Lower leg skin (tissue), 4 donors: ENCODE measurements around the gene TCERG1L. TPM values are rescaled to one million over a fixed set of nuclear protein-coding genes. Genes with fewer than 3 reads are reported as not detected.

Source experiments
- DNase-seq, 2 donors: peaks; one replicate each; pipeline ENCODE4 v3.0.0-alpha.2; 2019; ENCODE audit warnings: low spot score in 2 of 2
- H3K4me3 ChIP-seq: fragments of 200-600 bp; sonication (generic); 2 replicates; pipeline ENCODE4 v1.5.1; 2017; ENCODE audit warnings: mild to moderate bottlenecking, low read depth; ENCODE audit not compliant: poor library complexity, severe bottlenecking
- POLR2A ChIP-seq, 2 donors: fragments of 450-650 bp; IDR thresholded peaks; one replicate each; pipeline ENCODE4 v1.6.1; 2016 to 2017; ENCODE audit warnings: antibody characterized with exemption in 2 of 2, mild to moderate bottlenecking in 1 of 2, moderate library complexity in 1 of 2
- WGBS, 2 donors: methylation state at CpG; one replicate each; pipeline ENCODE4 v1.1.5; 2018; 5-methylcytosine and 5-hydroxymethylcytosine counted together
- intact Hi-C: fragments of 100-400 bp; cut with DNase I; formaldehyde crosslinking; loops from one replicate; pipeline ENCODE4 v1.15.0; 2023; ENCODE audit warnings: low total_unique reads
- total RNA-seq, 4 donors: library from RNA; depleted of rRNA; stranded (reverse); fragments of >200 nt; gene quantifications; one replicate each; pipeline ENCODE4 v1.1.0, GENCODE V29; 2016
- TF ChIP-seq, protein P1 (sequence below), 3 donors: fragments of 450-650 bp; IDR thresholded peaks; one replicate each; pipeline ENCODE4 v1.5.1; 2016; ENCODE audit warnings: antibody characterized with exemption in 3 of 3, mild to moderate bottlenecking in 3 of 3, moderate library complexity in 2 of 3

TCERG1L gene
- total RNA-seq, 4 donors from 2014 or later = 0.57 to 1.1 (median 0.90) TPM

DNA sequence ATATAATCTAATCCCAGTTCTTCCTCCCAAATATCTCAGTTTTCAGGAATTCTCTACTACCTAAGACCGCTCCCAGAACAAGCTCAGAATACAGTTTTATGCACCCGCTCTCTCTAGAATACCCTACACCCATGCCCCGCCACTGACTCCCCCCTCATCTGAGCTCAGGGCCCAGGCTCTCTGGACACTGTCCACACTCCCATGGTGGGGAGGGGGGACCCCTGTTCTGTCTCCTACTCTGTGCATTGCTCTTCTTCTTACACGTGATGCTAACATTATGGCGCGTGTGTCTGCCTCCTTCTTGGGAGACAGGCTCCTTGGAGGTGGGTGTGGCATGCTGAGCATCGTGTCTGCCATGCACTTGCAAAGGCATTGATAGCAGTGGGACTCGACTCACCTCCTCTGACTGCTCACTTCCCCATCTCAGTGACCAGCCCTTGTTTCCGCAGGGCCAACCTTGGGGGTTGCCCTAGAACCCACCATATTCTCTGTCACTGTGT lies 127.9 kb downstream of the TCERG1L start:
- no peak for TF ChIP-seq POLR2A (IDR thresholded peaks at IDR 0.05)
- TF ChIP-seq, protein P1, sequence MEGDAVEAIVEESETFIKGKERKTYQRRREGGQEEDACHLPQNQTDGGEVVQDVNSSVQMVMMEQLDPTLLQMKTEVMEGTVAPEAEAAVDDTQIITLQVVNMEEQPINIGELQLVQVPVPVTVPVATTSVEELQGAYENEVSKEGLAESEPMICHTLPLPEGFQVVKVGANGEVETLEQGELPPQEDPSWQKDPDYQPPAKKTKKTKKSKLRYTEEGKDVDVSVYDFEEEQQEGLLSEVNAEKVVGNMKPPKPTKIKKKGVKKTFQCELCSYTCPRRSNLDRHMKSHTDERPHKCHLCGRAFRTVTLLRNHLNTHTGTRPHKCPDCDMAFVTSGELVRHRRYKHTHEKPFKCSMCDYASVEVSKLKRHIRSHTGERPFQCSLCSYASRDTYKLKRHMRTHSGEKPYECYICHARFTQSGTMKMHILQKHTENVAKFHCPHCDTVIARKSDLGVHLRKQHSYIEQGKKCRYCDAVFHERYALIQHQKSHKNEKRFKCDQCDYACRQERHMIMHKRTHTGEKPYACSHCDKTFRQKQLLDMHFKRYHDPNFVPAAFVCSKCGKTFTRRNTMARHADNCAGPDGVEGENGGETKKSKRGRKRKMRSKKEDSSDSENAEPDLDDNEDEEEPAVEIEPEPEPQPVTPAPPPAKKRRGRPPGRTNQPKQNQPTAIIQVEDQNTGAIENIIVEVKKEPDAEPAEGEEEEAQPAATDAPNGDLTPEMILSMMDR (IDR thresholded peaks at IDR 0.05) = no peak
- intact Hi-C loops = no loop called here

DNA sequence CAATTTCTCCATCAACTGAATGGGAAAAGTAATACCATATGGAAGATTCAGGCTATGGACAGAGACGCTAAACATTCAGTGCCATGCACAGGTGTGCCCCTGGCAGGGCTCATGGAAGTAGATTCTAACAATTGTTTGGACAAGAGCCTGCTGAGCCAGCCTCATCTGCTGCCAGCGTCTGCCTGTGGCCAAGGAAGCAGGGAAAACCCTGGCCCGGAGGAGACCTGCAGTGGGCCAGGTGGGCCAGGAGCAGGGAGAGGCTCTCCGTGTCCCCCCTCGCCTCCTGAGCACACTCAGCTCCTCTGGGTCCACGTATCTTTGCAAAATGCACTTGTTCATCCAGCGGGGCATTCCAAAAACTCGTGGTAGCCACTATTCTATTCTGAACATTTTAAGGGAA lies 130.1 kb downstream of the TCERG1L start:
- intact Hi-C loops = no loop called here
- 70 to 74% methylated on average over 8 of the region's 8 CpGs for WGBS, 2 donors
- DNase-seq = peak in 1 of 2 donors; percentile 78
- H3K4me3 ChIP-seq = no peak overlapping the region
- TF ChIP-seq, protein P1 (IDR thresholded peaks at IDR 0.05) = no peak
- no peak for TF ChIP-seq POLR2A (IDR thresholded peaks at IDR 0.05)

More for the DNA sequence above, 127.9 kb downstream of the TCERG1L start:
- DNase-seq = peak in 1 of 2 donors; percentile 28
- no peak overlapping the region for H3K4me3 ChIP-seq
- 91 to 94% methylated on average over 9 of the region's 9 CpGs for whole genome bisulfite sequencing, 2 donors

DNA sequence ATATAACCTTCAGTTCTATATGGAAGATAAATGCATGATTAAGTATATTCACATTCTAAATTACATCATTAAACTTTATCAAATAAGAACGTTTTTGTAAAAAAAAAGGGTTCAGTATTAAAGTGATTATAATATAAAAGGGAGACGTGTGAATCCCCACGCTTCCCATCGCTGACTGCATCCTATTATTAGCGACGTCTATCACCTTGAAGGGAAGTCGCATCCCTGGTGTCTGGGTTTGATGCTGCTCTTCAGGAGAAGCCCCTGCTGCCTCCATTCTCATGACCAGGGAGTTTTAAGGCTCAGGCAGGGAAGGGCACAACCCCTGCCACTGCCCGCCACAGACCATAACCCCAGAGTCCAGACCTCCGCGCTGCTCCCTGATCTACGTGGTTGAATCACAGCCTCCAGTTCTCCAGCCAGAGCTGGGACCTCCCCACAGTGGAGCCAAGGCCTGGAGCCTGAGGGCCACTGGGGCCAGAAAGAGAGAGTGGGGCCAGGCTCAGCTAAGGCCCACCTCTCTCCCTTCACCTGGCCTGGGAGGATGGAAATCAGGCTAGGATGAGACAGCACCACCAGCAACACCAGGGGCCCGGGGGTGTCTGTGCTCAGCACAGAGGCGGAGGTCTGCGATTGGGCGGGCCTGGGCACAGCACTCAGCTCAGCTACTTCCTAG lies 130.6 kb downstream of the TCERG1L start:
- WGBS, 2 donors = 74 to 83% methylated on average over 13 to 15 of the region's 15 CpGs
- intact Hi-C loops = no loop called here
- no peak overlapping the region for H3K4me3 ChIP-seq
- DNase-seq = no peak
- TF ChIP-seq POLR2A (IDR thresholded peaks at IDR 0.05) = no peak
- TF ChIP-seq, protein P1 (IDR thresholded peaks at IDR 0.05) = no peak

DNA sequence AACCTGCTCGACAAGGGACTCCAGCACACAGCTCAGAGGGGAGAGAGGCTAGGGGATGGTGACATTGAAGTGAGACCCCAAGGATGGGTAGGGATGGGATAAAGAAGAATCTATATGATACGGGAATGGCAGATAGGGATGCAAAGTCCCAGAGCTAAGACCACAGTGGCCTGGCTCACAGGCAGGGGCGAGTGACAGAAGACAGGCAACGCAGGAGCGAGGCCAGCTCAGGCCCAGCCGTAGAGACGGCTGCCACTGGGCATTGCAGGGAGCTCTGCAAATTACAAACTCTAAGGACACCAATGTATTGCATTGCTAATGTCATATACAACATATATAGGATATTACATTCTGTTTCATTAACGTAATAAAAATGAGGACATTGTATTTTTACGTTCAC lies 131.4 kb downstream of the TCERG1L start:
- 80 to 86% methylated on average over 8 to 9 of the region's 9 CpGs for WGBS, 2 donors
- TF ChIP-seq, protein P1 (IDR thresholded peaks at IDR 0.05) = no peak
- TF ChIP-seq POLR2A (IDR thresholded peaks at IDR 0.05) = no peak
- intact Hi-C loops = no loop called here
- no peak overlapping the region for H3K4me3 ChIP-seq
- peak in 1 of 2 donors; percentile 79 for DNase-seq

DNA sequence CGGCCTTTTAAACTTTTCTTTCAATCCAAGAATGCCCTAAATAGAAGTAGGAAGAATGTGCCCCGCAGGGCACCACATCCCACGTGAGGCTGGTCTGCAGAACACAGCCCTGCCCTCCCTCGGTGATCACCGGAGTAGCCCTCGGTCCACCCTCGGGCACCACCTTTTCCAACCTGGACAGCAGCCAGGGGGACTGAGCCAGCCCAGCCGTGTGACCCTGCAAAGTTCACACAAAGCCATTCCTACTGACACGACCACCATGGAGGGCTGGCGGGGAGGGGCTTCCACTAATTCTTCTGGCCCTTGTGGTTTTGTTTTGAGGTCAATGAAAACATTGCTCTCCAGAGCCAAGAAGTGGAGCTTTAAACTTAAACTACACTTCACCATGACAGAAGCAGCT lies 132.2 kb downstream of the TCERG1L start:
- 46 to 48% methylated on average over 10 of the region's 10 CpGs for WGBS, 2 donors
- no peak for TF ChIP-seq POLR2A (IDR thresholded peaks at IDR 0.05)
- TF ChIP-seq, protein P1 (IDR thresholded peaks at IDR 0.05) = no peak
- H3K4me3 ChIP-seq = no peak overlapping the region
- intact Hi-C loops = no loop called here
- DNase-seq = peak in 1 of 2 donors; percentile 57
